Prostate gland (tissue), 2 donors: Measurements from ENCODE around the gene TMEM123. TPM values are rescaled to one million over a fixed set of nuclear protein-coding genes. Genes with fewer than 3 reads are reported as not detected.

ENCODE experiments used
- DNase-seq: peaks from one replicate; pipeline ENCODE4 v3.0.0-alpha.2; 2019; ENCODE audit warnings: low spot score
- H3K27ac ChIP-seq, 2 donors: fragments of 200-600 bp; sonication (generic); 2 replicates each; pipeline ENCODE4 v1.5.1; 2017 to 2019
- H3K27me3 ChIP-seq: fragments of 200-600 bp; sonication (generic); replicated peaks from 2 replicates; pipeline ENCODE4 v1.5.1; 2019; ENCODE audit not compliant: insufficient read depth
- H3K36me3 ChIP-seq, 2 donors: fragments of 200-600 bp; sonication (generic); 1 replicate in 1 of 2; 2 replicates in 1 of 2; pipeline versions ENCODE4 v1.5.1 to v1.8.1; 2017 to 2019
- H3K4me1 ChIP-seq: fragments of 200-600 bp; sonication (generic); replicated peaks from 2 replicates; pipeline ENCODE4 v1.5.1; 2019
- H3K4me3 ChIP-seq, 2 donors: fragments of 200-600 bp; sonication (generic); 2 replicates each; pipeline ENCODE4 v1.5.1; 2017 to 2019
- H3K9me3 ChIP-seq: fragments of 200-600 bp; sonication (generic); 2 replicates; pipeline ENCODE4 v1.5.1; 2017
- CTCF ChIP-seq, 4 experiments: fragments of 200-600 bp in 2 of 4; fragments of 450-650 bp in 2 of 4; sonication (generic) in 2 of 4; IDR thresholded peaks; 1 replicate in 3 of 4; 2 replicates in 1 of 4; pipeline ENCODE4 v1.5.1; 2016 to 2019; ENCODE audit warnings: antibody characterized with exemption in 4 of 4, mild to moderate bottlenecking in 2 of 4, moderate library complexity in 2 of 4
- POLR2A ChIP-seq: fragments of 450-650 bp; IDR thresholded peaks from one replicate; pipeline ENCODE4 v1.6.1; 2016; ENCODE audit warnings: antibody characterized with exemption, mild to moderate bottlenecking
- POLR2AphosphoS5 ChIP-seq: sonication (generic); formaldehyde crosslinking; IDR thresholded peaks from one replicate; pipeline ENCODE4 v1.6.1; 2017; ENCODE audit warnings: antibody characterized with exemption
- WGBS: methylation state at CpG from one replicate; pipeline ENCODE4 v1.1.5; 2018; 5-methylcytosine and 5-hydroxymethylcytosine counted together
- intact Hi-C: fragments of 100-400 bp; cut with DNase I; formaldehyde crosslinking; loops from one replicate; pipeline ENCODE4 v1.14.2; 2022
- total RNA-seq, 2 donors: library from RNA; depleted of rRNA; stranded (reverse); fragments of >200 nt; gene quantifications; one replicate each; pipeline ENCODE4 v1.1.0, GENCODE V29; 2016

Gene TMEM123
- total RNA-seq, 2 donors from 2014 or later, result 205 to 227 TPM

GRCh38 chr11:102451681-102452460 lies 694 bp downstream of the TMEM123 start:
- intact Hi-C loops, result no loop called here
- no peaks in the 10 kb centered on the region for H3K27me3 ChIP-seq
- 1% methylated on average over 41 of the region's 55 CpGs for WGBS
- H3K27ac ChIP-seq, result peak overlapping the region; percentile 89 to 91
- no peaks in the 10 kb centered on the region for H3K4me1 ChIP-seq
- DNase-seq, result peak; percentile 69
- peaks cover 0 to 3% of the 10 kb centered on the region in 2 donors for H3K36me3 ChIP-seq
- H3K4me3 ChIP-seq, result peak overlapping the region; percentile 66 to 92
- no peaks in the 10 kb centered on the region for H3K9me3 ChIP-seq
- TF ChIP-seq POLR2A, result peak; percentile 53
- peak in 1 of 4 experiments; percentile 14 for TF ChIP-seq CTCF (IDR thresholded peaks at IDR 0.05)
- TF ChIP-seq POLR2AphosphoS5, result peak; percentile 55

GRCh38 chr11:102451041-102451680 lies 1.4 kb downstream of the TMEM123 start:
- 12% methylated on average over 6 of the region's 6 CpGs for WGBS
- H3K9me3 ChIP-seq, result no peaks in the 10 kb centered on the region
- peak overlapping the region; percentile 66 to 92 for H3K4me3 ChIP-seq
- DNase-seq, result no peak
- no peaks in the 10 kb centered on the region for H3K4me1 ChIP-seq
- peak overlapping the region; percentile 89 to 91 for H3K27ac ChIP-seq
- TF ChIP-seq POLR2AphosphoS5 (no peak), CTCF (IDR thresholded peaks at IDR 0.05) (no peak), POLR2A (no peak)
- intact Hi-C loops, result no loop called here
- H3K36me3 ChIP-seq, result peaks cover 0 to 3% of the 10 kb centered on the region in 2 donors
- no peaks in the 10 kb centered on the region for H3K27me3 ChIP-seq

- no peaks in the 10 kb centered on the region for H3K4me1 ChIP-seq
- H3K4me3 ChIP-seq, result no peak overlapping the region
- H3K27ac ChIP-seq, result no peak overlapping the region
- H3K27me3 ChIP-seq, result no peaks in the 10 kb centered on the region
- WGBS, result 78% methylated on average over 7 of the region's 7 CpGs
- no peaks in the 10 kb centered on the region for H3K9me3 ChIP-seq
- peaks cover 0 to 3% of the 10 kb centered on the region in 2 donors for H3K36me3 ChIP-seq
- no peak for DNase-seq
- intact Hi-C loops, result no loop called here
- TF ChIP-seq POLR2A (no peak), CTCF (IDR thresholded peaks at IDR 0.05) (no peak), POLR2AphosphoS5 (no peak)
These were observed 2.7 kb downstream of the TMEM123 start for GRCh38 chr11:102449651-102450570.

GRCh38 chr11:102448869-102449224 lies 3.7 kb downstream of the TMEM123 start:
- H3K4me1 ChIP-seq, result no peaks in the 10 kb centered on the region
- intact Hi-C loops, result no loop called here
- H3K9me3 ChIP-seq, result no peaks in the 10 kb centered on the region
- no peaks in the 10 kb centered on the region for H3K27me3 ChIP-seq
- WGBS, result 58% methylated on average over 2 of the region's 2 CpGs
- no peak overlapping the region for H3K4me3 ChIP-seq
- no peak for DNase-seq
- no peak overlapping the region for H3K27ac ChIP-seq
- no peak for TF ChIP-seq POLR2A
- no peak for TF ChIP-seq CTCF (IDR thresholded peaks at IDR 0.05)
- no peak for TF ChIP-seq POLR2AphosphoS5
- peaks cover 0 to 3% of the 10 kb centered on the region in 2 donors for H3K36me3 ChIP-seq
